Lower lobe of right lung (tissue), 2 donors: ENCODE measurements around the gene NPPB. TPM values are rescaled to one million over a fixed set of nuclear protein-coding genes. Genes with fewer than 3 reads are reported as not detected.

Source experiments
- ATAC-seq, 2 donors: fragments of 200-7000 bp; cut with Tn5 transposase; one replicate each; pipeline ENCODE4 v1.9.1; 2020 to 2022; ENCODE audit warnings: mild to moderate bottlenecking in 2 of 2, moderate library complexity in 2 of 2
- DNase-seq: peaks from one replicate; pipeline ENCODE4 v3.0.0-alpha.2; 2020
- H3K27ac ChIP-seq: fragments of 200-600 bp; one replicate; pipeline ENCODE4 v1.8.0; 2022
- H3K27me3 ChIP-seq: fragments of 200-600 bp; one replicate; pipeline ENCODE4 v1.8.0; 2022; ENCODE audit warnings: low read depth
- H3K36me3 ChIP-seq: fragments of 200-600 bp; one replicate; pipeline ENCODE4 v1.8.0; 2022; ENCODE audit warnings: mild to moderate bottlenecking
- H3K4me1 ChIP-seq: fragments of 200-600 bp; one replicate; pipeline ENCODE4 v1.8.0; 2022
- H3K4me3 ChIP-seq: fragments of 200-600 bp; one replicate; pipeline ENCODE4 v1.8.0; 2022; ENCODE audit warnings: mild to moderate bottlenecking
- H3K9me3 ChIP-seq: fragments of 200-600 bp; one replicate; pipeline ENCODE4 v1.8.0; 2022
- intact Hi-C: fragments of 100-400 bp; cut with DNase I; formaldehyde crosslinking; loops from one replicate; pipeline ENCODE4 v1.11.0; 2022
- total RNA-seq: library from RNA; stranded (reverse); fragmentation: NEBNext Ultra II Directional; extraction: Animal tissue kit (Norgen Biotek cat#: 25700); gene quantifications from one replicate; pipeline ENCODE4 v1.2.1, GENCODE V29; 2021
- TF ChIP-seq, protein P1 (sequence below): fragments of 200-600 bp; IDR thresholded peaks from one replicate; pipeline ENCODE4 v1.8.0; 2022; ENCODE audit warnings: antibody characterized with exemption, mild to moderate bottlenecking
- donor health status: DM: no; HTN: yes; CAD: no; lungs with severe emphysema.

NPPB gene
- total RNA-seq, 1 donor from 2014 or later, result not detected

GRCh38 chr1:11833497-11833896, 25.2 kb downstream of the NPPB start:
- Histone ChIP-seq H3K36me3 (peaks cover 97% of the 10 kb centered on the region), H3K4me1 (no peaks in the 10 kb centered on the region), H3K27me3 (no peaks in the 10 kb centered on the region), H3K4me3 (no peak overlapping the region), H3K9me3 (no peaks in the 10 kb centered on the region), H3K27ac (no peak overlapping the region)
- TF ChIP-seq, protein P1, sequence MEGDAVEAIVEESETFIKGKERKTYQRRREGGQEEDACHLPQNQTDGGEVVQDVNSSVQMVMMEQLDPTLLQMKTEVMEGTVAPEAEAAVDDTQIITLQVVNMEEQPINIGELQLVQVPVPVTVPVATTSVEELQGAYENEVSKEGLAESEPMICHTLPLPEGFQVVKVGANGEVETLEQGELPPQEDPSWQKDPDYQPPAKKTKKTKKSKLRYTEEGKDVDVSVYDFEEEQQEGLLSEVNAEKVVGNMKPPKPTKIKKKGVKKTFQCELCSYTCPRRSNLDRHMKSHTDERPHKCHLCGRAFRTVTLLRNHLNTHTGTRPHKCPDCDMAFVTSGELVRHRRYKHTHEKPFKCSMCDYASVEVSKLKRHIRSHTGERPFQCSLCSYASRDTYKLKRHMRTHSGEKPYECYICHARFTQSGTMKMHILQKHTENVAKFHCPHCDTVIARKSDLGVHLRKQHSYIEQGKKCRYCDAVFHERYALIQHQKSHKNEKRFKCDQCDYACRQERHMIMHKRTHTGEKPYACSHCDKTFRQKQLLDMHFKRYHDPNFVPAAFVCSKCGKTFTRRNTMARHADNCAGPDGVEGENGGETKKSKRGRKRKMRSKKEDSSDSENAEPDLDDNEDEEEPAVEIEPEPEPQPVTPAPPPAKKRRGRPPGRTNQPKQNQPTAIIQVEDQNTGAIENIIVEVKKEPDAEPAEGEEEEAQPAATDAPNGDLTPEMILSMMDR, result no peak
- DNase-seq (no peak), ATAC-seq (no peak)
- intact Hi-C loops, result no loop called here

GRCh38 chr1:11831945-11832725, 26.6 kb downstream of the NPPB start:
- H3K4me3 ChIP-seq, result no peak overlapping the region
- no peak overlapping the region for H3K27ac ChIP-seq
- H3K4me1 ChIP-seq, result no peaks in the 10 kb centered on the region
- H3K9me3 ChIP-seq, result no peaks in the 10 kb centered on the region
- intact Hi-C loops, result no loop called here
- H3K36me3 ChIP-seq, result peaks cover 97% of the 10 kb centered on the region
- no peak for DNase-seq
- H3K27me3 ChIP-seq, result no peaks in the 10 kb centered on the region
- TF ChIP-seq, protein P1, result no peak
- no peak for ATAC-seq

DNA sequence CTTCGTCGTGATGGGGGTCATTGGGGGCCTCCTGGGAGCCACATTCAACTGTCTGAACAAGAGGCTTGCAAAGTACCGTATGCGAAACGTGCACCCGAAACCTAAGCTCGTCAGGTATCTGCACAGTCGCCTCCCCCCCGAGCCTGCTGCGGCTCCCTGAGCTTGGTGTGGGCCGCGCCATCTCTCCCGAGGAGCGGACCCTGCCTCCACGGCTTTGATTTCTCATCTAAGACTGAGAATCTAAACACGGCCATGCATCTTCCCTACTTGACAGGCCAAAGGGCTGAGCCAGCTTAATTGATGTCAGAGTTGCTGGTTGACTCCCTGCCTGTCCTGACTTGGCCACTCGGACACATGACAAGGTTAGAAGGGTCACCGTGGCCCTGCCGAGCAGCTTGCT, 30.2 kb downstream of the NPPB start:
- no peak overlapping the region for H3K27ac ChIP-seq
- no peaks in the 10 kb centered on the region for H3K9me3 ChIP-seq
- no peak for DNase-seq
- H3K4me1 ChIP-seq, result no peaks in the 10 kb centered on the region
- H3K4me3 ChIP-seq, result no peak overlapping the region
- ATAC-seq, result no peak
- H3K27me3 ChIP-seq, result no peaks in the 10 kb centered on the region
- TF ChIP-seq, protein P1, result no peak
- H3K36me3 ChIP-seq, result peaks cover 97% of the 10 kb centered on the region
- intact Hi-C loops, result no loop called here

DNA sequence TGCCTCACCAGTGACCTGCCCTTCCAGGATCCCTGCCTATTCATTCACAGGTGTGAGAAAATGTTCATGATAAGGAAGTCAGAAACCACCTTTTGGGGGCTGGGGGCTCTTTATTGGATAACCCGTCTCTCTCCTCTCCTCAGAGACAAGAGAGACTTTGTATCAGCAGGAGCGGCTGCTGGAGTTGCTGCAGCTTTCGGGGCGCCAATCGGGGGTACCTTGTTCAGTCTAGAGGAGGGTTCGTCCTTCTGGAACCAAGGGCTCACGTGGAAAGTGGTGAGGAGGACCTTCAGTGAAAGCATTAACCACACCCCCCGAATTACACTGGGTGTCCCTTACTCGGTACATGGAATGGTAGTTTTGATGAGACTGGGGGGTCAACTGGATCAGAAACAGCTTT, 31.8 kb downstream of the NPPB start:
- Histone ChIP-seq H3K9me3 (no peaks in the 10 kb centered on the region), H3K4me1 (no peaks in the 10 kb centered on the region), H3K27ac (no peak overlapping the region), H3K4me3 (no peak overlapping the region), H3K27me3 (no peaks in the 10 kb centered on the region), H3K36me3 (peaks cover 97% of the 10 kb centered on the region)
- intact Hi-C loops, result no loop called here
- TF ChIP-seq, protein P1, result no peak
- DNase-seq, result no peak
- ATAC-seq, result no peak

DNA sequence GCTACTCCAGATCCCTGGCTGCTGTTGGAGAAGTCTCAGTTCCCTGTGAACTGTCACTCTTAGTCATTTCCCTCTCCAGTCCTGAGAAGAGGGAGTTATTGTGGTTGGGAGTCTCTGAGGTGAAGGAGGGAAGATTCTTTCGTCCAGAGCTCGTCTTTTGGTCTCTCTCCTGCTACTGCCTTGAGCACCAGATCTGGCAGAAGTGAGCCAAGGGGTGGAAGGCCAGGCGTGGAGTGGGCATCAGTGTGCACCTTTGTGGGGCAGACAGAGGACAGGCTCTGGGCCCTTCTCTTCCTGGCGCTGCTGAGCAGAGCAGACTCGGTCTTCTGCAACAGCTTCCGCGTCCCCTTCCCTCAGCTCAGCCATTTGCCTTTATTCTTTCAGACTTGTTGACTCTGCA, 33.6 kb downstream of the NPPB start:
- no peaks in the 10 kb centered on the region for H3K27me3 ChIP-seq
- no peaks in the 10 kb centered on the region for H3K4me1 ChIP-seq
- no peak overlapping the region for H3K27ac ChIP-seq
- no peak overlapping the region for H3K4me3 ChIP-seq
- no peaks in the 10 kb centered on the region for H3K9me3 ChIP-seq
- peaks cover 99% of the 10 kb centered on the region for H3K36me3 ChIP-seq
- intact Hi-C loops, result no loop called here
- TF ChIP-seq, protein P1, result no peak
- no peak for DNase-seq
- no peak for ATAC-seq
